IPS DF 4.7 (cell line): Measurements from ENCODE around the gene C3orf20.

Source experiments
- DNase-seq: peaks from one replicate; pipeline ENCODE4 v3.0.0-alpha.2; 2013; ENCODE audit warnings: low spot score; ENCODE audit errors: extremely low read depth

The C3orf20 gene

DNA sequence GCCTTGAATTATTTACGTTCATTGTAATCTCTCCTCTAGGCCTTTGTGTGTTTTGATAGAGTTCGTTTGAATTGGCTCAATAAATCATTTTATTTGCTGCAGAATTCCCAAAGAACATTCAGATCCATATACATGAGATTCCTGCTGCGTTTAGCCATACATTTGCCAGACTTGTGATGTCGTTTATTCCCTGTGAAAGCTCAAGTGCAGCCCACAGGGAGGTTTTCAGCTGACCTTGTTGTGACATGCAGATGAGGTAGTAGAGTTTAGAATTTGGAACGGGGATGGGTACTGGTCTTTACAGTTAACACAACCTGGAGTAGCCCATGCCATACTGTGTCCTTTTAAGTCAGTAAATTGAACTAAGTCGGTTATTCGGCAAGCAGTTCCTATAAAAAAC is at the start of gene C3orf20:
Gene C3orf20, plus strand, starts transcription at position 301 of the 400 bp plus-strand sequence. CDS start 7,573 bp downstream, outside the sequence.
- DNase-seq: no peak

DNA sequence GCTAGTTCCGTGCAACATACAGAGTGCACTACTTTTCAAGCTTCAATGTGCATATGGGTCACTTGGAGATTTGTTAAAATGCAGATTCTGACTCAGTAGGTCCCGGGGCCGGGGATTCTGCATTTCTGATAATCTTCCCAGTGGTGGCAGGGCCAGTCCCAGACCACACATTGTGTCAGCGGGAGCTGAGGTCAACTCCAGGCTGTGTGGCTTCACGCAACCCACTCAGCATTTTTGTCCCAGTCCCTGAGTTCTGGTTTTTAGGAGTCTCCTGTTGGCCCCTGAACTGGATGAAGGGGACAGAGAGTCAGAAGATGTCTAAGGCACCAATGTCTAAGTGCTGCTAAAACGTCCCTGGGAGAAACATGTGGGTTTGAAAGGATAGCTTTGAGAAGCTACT is 49.5 kb upstream of the C3orf20 start:
- DNase-seq: no peak

GRCh38 chr3:14627815-14628214 is 47.1 kb upstream of the C3orf20 start:
- no peak for DNase-seq

GRCh38 chr3:14628406-14628805 is 46.5 kb upstream of the C3orf20 start:
- no peak for DNase-seq

DNA sequence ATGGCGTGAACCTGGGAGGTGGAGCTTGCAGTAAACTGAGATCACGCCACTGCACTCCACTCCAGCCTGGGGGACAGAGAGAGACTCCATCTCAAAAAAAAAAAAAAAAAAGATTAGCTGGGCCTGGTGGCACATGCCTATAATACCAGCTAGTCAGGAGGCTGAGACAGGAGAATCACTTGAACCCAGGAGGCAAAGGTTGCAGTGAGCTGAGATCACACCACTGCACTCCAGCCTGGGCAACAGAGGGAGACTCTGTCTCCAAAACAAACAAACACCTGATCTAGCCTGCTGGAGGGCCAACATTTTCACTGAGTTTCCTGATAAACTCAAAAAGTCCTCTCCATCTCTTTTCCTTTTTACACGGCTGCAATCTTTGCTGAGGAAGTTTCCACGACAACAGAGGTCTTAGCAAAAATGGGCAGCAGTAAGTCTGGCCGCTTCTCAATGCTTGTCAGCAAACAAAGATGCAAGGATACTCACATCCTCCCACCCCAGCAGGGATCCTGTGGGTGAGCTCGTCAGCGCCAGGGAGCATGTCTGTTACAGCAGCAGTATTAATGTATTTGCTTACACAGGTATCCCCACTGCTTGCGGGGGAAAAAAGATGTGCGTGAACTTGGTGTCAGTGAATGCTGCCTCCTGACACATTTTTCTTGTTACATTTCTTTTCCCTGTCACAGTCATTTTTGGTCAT is 44.4 kb upstream of the C3orf20 start:
- DNase-seq: no peak

GRCh38 chr3:14631101-14631497 is 43.8 kb upstream of the C3orf20 start:
- no peak for DNase-seq

DNA sequence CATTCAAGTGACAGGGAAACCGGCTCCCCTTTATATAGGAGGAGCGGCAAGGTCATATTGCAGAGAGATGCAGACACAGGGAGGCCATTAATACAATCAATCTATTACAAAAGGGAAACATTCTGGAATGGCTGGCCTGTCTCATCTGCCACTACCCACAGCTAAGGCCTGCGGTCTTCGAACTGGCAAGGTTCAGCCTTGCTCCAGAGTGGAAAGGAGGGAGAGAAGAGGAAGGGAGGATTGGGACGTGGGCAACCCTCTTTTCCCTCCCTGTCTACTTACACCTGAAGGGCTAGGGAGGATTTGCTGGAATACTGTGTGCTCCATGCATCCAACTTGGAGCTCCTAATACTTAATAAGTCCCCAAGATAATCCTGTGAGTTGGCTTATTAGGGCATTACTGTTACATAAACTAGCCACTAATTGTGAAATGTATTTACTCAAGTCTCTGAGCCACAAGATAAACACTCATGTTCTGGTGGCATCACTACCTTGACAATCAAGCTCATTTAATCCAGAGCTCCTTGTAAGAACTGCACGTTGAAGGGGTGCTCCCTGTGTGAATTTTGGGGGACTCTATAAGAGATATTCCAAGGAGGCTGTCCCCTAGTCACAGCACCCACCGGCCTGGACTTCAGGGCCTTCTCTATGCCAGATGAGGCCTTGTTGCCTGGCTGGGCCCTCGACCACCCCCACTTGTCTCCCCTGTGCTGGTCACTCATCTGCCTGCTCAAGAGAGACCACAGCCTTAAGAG is 43.1 kb upstream of the C3orf20 start:
- no peak for DNase-seq

DNA sequence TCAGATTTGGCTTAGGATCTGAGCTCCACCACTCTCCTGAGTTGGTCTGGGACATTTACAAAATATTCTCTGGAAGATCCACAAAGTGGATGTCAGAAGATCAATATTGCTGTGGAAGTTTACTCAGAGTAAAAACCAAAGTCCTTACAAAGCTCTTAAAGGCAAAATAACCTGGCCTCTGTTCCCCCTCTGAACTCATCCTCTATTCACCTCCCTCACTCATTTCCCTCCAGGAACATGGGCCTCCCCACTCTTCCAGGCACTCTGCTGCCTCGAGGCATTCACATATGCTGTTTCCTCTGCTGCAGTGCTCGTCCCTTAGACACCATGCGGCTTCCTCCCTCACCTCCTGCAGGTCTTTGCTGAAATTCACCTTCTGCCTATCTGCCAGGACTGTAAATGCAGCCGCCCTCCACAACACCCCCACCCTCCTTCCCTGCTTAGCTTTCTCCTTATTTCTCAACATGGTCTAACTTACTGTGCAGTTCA is 42.5 kb upstream of the C3orf20 start:
- no peak for DNase-seq

DNA sequence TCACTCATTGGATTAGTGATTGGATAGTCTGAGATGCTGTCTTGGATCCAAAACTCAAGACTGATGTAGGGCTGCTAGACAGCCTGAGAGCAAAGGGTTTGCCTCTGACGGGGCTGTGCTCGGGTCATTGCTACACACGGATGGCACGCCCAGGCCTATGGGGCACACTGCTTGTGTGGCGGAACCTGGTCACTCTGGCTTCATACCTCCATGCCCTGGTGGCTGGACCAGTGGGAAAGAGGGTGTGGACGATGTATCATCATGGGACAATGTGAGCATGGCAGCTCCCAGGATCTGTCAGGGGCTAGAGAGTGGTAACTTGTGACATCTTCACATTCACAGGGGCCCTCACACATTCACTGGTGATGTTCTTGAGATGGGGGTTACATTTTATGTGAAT is 41.5 kb upstream of the C3orf20 start:
- no peak for DNase-seq

DNA sequence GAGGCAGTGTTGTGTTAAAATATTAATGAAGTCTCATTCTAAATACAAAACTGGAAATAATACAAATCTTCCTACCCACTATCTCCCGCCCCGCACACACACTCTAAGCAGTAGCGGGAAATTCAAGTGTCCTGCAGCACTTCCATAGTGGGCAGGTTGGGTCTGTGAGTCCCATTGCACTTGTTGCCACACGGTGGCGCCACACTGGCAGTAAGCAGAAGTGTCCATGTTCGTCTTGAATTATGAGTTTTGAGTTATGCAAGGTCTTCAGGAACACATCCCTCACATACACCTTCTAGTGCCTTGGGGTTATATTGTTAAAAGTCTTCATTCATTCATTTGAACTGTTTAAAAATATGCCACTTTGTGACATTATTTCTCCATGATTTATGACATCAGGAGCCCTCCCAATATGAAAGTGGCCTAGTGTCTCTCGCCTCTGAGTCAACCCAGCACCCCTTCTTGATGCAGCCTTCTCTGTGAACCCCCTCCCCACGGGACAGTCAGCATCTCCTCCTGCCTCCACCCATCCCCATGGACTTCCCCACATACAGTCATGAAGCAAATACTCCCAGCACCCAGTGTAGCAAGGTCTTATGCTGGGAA is 41.0 kb upstream of the C3orf20 start:
- DNase-seq: no peak

GRCh38 chr3:14634763-14635400 is 40.1 kb upstream of the C3orf20 start:
- no peak for DNase-seq

- no peak for DNase-seq
Measured at GRCh38 chr3:14636496-14637087, 38.3 kb upstream of the C3orf20 start.

GRCh38 chr3:14640157-14640562 is 34.8 kb upstream of the C3orf20 start:
- no peak for DNase-seq

DNA sequence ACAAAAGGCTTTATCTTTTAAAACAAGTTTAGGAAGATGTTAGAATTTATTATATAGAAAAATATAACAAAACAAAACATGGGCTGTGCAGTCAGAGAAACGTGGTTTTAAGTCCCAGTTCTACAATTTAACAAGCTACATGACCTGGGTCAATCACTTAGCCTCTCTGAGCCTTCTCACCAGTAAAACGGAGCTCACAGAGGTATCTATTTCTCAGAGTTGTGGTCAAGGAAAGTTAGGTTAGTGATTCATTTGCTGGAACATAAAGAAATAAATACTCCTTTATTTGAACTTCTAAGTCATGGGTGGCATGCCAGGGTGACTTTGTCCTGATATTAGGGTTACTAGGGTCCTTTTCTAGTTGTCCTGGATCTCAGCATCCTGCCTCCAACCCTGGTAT is 34.2 kb upstream of the C3orf20 start:
- no peak for DNase-seq

- DNase-seq: no peak
Measured at GRCh38 chr3:14641346-14641745, 33.6 kb upstream of the C3orf20 start.

- no peak for DNase-seq
Measured at GRCh38 chr3:14645453-14645852, 29.5 kb upstream of the C3orf20 start.

DNA sequence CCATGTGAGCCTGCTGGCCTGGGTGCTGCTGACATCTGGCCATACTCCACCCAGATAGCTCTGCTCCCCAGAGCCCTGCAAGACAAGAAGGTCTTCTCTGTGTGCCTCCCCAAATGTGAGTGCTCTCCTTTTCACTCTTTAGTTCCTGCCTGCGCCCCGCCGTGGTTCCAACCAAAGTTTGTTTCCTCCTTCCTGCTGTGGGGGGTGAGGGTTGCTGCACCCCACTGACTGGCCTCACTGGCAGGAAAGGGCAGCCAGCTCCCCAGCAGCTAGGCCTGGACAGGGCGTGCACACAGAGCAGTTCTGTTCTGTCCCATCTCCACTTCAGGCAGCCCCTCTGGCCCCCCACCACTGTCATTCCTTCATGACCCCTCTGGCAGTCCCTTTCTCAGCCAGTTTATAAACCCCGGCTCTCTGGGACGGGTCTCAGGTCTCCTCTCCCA is 28.8 kb upstream of the C3orf20 start:
- DNase-seq: no peak

GRCh38 chr3:14646589-14647413 is 28.1 kb upstream of the C3orf20 start:
- DNase-seq: no peak

- no peak for DNase-seq
Measured at GRCh38 chr3:14647976-14648955, 26.7 kb upstream of the C3orf20 start.
